ENCODE measurements around the gene NECTIN2.
"Not testable (repeated sequence)": the region's sequence is repeated elsewhere in the genome, so short reads cannot be mapped to it uniquely, and the experiment has no call there.

The NECTIN2 gene

DNA sequence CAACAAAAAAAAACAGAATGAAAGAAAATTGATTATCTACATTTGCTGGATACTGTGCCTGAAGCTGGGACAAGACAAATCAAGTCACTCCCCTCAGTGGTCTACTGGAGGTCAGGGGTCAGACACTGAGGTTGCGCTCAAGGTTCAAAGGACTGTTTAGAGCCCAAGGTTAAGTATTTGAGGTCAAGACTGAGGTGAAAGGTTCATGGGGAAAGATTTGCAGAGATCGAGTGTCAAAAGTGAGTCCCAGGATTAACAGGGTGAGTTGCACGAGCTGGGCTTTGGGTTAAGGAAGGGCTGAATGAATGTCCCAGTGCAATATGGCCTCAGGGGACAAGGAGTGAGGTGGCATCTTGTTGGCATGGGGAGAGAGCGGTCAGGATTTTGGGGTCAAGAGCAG lies 41.6 kb downstream of the NECTIN2 start:
- DNase-seq = no peak

DNA sequence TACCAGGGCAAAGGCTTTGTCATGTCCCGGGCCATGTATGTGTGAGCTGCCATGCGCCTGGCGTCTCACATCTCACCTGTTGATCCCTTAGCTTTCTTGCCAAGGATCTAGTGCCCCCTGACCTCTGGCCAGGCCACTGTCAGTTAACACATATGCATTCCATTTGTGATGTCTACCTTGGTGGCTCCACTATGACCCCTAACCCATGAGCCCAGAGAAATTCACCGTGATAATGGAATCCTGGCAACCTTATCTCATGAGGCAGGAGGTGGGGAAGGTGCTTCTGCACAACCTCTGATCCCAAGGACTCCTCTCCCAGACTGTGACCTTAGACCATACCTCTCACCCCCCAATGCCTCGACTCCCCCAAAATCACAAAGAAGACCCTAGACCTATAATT lies 42.2 kb downstream of the NECTIN2 start:
- not testable (repeated sequence) for DNase-seq

DNA sequence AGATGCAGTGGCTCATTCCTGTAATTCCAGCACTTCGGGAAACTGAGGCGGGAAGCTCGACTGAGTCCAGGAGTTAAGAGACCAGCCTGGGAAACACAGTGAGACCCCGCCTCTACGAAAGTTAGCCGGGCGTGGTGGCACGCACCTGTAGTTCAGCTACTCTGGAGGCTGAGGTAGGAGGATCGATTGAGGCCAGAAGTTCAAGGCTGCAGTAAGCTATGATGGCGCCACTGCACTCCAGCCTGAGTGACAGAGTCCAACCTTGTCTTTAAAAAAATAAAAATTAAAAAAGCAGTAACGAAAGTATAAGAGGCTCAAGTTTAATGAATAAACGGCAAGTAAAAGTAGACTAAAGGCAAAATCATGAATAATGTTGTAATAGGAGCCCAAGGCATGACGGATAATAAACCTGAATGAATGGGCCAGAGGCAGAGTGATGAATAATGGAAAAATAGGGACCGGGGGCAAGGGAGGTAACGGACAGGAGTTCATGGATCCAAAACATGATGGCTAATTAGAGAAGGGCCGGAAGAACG lies 43.8 kb downstream of the NECTIN2 start:
- DNase-seq = no peak

DNA sequence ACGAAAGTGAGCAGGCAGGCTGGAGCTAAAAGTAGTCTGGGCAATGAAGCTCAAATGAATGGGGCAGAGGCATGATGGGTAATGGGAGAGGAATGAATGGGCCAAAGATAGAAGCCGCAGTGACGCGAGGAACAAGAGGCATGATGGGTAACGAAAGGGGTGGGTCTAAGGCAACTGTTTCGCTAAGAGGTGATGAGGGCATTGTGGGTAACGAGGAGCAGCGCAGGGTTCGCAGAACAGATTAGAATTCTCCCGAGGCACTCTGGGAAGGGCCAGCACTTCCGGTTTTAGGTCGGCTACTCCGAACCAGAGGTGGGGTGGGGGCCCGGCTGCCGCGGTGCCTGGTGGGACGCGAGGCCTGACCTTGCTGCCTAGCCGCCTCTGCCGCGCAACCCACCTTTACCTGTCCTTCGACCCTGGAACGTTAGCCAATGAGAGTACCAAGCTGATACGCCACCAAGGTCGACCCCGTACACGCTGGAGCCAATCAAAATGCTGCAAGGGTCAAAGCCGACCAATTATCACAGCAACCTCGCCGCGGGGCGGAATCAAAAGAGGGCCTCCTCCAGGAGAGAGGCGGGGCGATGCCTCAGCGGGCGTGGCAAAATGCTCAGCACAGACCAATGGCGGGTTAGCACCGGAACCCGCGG lies 44.4 kb downstream of the NECTIN2 start:
- DNase-seq = no peak

DNA sequence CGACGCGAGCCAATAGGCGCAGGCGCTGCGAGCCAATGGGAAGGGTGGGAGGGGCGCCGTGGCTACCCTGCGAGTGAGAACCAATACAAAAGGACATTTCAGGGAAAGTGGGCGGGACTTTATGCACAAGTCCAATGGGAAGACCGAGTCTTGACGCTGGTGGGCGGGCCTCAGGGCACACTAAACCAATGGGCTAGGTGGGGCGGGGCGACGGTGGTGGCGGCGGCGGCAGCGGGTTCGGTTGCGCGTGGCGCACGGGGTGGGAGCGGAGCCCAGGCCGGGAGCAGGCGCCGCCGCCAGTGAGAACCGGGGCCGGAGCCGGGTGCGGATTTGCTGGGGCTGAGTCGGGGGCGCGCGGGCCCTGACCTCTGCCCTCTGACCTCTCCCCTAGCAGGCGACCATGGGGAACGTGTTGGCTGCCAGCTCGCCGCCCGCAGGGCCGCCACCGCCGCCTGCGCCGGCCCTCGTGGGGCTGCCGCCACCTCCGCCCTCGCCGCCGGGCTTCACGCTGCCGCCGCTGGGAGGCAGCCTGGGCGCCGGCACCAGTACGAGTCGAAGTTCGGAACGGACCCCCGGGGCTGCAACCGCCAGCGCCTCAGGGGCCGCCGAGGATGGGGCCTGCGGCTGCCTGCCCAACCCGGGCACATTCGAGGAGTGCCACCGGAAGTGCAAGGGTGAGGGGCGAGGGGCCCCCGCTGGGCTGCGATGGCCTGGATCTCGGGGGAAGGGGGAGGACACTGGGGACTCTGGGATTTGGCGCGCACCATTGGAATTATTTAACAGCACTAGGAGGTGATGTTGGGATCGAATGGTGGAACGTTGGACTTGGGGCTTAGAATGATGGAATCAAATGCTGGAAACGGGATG lies 45.2 kb downstream of the NECTIN2 start, which contains the start of gene TOMM40:
Gene TOMM40 (plus strand): TSS at position 239 of the 867 bp plus-strand sequence. CDS start 162 bp downstream, at position 401.
- DNase-seq = peak; percentile 100

GRCh38 chr19:44892932-44893331 lies 46.8 kb downstream of the NECTIN2 start:
- DNase-seq = no peak

DNA sequence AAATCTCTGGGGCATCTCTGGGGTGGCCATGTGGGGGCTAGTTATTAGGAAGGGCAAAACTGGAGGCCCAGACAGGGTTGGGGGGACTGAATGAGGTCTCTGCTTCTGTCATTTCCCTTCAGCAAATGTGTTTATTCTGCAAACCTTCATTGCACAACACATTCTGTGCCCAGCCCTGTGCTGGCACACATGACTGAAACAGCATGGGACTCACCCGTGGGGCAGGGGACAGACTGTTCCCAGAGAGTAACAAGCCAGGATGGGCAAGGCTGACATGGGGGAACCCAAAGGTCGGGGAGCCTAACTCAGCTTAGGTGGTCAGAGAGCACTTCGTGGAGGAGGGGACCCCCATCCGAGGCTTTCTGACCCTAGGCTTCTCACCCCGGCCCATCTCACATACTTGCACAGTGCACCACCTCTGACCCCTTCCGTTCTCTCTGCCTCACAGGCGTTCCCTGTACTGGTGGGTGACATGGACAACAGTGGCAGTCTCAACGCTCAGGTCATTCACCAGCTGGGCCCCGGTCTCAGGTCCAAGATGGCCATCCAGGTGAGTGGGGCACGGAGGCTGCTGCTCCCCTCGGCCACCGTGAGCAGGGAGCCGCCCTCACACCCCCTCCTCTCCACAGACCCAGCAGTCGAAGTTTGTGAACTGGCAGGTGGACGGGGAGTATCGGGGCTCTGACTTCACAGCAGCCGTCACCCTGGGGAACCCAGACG lies 47.4 kb downstream of the NECTIN2 start:
- DNase-seq = no peak

GRCh38 chr19:44894052-44894400 lies 47.9 kb downstream of the NECTIN2 start:
- no peak for DNase-seq

DNA sequence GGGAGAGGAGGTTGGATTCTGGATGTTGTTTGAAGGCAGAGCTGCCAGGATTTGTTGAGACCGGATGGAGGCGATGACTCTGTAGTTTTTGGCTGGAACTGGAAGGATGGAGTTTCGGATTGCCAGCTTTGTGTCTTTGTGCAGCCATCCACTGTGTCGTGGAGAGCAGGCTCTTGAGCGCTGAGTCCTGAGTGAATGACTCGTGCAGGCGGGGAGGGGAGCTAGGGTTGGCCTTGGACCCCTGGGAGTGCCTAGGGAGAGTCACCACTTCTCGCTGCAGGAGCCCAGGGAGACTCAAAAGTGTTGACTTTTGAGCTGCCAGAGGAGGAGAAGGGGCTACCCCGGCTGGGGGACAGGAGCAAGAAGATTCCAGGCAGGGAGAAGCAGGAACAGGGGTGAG lies 48.8 kb downstream of the NECTIN2 start:
- no peak for DNase-seq

DNA sequence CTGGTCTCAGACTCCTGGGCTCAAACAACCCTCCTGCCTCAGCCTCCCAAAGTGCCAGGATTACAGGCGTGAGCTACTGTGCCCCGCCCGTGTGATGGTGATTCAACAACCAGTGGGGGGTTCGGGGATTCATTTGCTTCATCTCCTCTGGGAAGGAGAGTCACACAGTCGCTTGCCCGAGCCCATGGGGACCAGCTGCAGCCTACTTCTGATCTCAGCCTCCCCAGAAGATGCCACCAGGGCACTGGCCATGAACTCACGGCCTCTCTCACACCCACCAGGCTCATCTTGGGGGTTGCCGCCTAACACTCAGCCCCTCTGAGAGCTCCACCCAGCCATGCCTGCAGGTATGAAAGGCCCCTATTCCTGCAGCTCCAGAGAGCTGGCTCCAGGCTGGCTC lies 51.7 kb downstream of the NECTIN2 start:
- no peak for DNase-seq

- no peak for DNase-seq
Measured at GRCh38 chr19:44900328-44901244, 54.5 kb downstream of the NECTIN2 start.

DNA sequence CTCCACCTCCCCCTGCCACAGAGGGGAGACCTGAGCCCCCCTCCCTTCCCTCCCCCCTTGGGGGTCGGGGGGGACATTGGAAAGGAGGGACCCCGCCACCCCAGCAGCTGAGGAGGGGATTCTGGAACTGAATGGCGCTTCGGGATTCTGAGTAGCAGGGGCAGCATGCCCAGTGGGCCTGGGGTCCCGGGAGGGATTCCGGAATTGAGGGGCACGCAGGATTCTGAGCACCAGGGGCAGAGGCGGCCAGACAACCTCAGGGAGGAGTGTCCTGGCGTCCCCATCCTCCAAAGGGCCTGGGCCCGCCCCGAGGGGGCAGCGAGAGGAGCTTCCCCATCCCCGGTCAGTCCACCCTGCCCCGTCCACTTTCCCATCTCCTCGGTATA lies 57.1 kb downstream of the NECTIN2 start:
- no peak for DNase-seq

DNA sequence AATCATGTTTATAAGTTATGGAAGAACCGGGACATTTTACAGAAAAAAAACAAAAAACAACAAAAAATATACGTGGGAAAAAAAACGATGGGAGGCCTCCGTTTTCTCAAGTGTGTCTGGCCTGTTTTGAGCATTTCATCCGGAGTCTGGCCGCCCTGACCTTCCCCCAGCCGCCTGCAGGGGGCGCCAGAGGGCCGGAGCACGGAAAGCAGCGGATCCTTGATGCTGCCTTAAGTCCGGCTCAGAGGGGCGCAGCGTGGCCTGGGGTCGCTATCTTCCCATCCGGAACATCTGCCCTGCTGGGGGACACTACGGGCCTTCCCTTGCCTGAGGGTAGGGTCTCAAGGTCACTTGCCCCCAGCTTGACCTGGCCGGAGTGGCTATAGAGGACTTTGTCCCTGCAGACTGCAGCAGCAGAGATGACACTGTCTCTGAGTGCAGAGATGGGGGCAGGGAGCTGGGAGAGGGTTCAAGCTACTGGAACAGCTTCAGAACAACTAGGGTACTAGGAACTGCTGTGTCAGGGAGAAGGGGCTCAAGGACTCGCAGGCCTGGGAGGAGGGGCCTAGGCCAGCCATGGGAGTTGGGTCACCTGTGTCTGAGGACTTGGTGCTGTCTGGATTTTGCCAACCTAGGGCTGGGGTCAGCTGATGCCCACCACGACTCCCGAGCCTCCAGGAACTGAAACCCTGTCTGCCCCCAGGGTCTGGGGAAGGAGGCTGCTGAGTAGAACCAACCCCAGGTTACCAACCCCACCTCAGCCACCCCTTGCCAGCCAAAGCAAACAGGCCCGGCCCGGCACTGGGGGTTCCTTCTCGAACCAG lies 57.7 kb downstream of the NECTIN2 start:
- peak; percentile 78 for DNase-seq

DNA sequence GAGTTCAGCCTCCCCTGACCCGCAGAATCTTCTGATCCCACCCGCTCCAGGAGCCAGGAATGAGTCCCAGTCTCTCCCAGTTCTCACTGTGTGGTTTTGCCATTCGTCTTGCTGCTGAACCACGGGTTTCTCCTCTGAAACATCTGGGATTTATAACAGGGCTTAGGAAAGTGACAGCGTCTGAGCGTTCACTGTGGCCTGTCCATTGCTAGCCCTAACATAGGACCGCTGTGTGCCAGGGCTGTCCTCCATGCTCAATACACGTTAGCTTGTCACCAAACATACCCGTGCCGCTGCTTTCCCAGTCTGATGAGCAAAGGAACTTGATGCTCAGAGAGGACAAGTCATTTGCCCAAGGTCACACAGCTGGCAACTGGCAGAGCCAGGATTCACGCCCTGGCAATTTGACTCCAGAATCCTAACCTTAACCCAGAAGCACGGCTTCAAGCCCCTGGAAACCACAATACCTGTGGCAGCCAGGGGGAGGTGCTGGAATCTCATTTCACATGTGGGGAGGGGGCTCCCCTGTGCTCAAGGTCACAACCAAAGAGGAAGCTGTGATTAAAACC lies 58.4 kb downstream of the NECTIN2 start:
- no peak for DNase-seq

- no peak for DNase-seq
Measured at GRCh38 chr19:44905437-44906160, 59.5 kb downstream of the NECTIN2 start, which contains the start of gene APOE. TSS of gene APOE (plus strand) at chr19:44905796. CDS start at chr19:44906625, 829 bp downstream.

DNA sequence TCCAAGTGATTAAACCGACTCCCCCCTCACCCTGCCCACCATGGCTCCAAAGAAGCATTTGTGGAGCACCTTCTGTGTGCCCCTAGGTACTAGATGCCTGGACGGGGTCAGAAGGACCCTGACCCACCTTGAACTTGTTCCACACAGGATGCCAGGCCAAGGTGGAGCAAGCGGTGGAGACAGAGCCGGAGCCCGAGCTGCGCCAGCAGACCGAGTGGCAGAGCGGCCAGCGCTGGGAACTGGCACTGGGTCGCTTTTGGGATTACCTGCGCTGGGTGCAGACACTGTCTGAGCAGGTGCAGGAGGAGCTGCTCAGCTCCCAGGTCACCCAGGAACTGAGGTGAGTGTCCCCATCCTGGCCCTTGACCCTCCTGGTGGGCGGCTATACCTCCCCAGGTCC lies 61.5 kb downstream of the NECTIN2 start:
- DNase-seq = no peak

DNA sequence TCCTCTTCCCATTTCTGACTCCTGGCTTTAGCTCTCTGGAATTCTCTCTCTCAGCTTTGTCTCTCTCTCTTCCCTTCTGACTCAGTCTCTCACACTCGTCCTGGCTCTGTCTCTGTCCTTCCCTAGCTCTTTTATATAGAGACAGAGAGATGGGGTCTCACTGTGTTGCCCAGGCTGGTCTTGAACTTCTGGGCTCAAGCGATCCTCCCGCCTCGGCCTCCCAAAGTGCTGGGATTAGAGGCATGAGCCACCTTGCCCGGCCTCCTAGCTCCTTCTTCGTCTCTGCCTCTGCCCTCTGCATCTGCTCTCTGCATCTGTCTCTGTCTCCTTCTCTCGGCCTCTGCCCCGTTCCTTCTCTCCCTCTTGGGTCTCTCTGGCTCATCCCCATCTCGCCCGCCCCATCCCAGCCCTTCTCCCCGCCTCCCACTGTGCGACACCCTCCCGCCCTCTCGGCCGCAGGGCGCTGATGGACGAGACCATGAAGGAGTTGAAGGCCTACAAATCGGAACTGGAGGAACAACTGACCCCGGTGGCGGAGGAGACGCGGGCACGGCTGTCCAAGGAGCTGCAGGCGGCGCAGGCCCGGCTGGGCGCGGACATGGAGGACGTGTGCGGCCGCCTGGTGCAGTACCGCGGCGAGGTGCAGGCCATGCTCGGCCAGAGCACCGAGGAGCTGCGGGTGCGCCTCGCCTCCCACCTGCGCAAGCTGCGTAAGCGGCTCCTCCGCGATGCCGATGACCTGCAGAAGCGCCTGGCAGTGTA lies 62.2 kb downstream of the NECTIN2 start:
- no peak for DNase-seq

- DNase-seq = no peak
Measured at GRCh38 chr19:44908836-44909261, 62.8 kb downstream of the NECTIN2 start.

- no peak for DNase-seq
Measured at GRCh38 chr19:44909775-44910174, 63.7 kb downstream of the NECTIN2 start.

All from CD4-positive, alpha-beta T cell treated with Interleukin-17A for 4 hours (primary cell).